ENCODE data around the gene ALK. TPM values are rescaled to one million over a fixed set of nuclear protein-coding genes. Genes with fewer than 3 reads are reported as not detected.

The ALK gene
- total RNA-seq, 2 donors from 2014 or later, result under 0.01 to 0.26 TPM

GRCh38 chr2:29874745-29875144 is 46.6 kb downstream of the ALK start:
- no peak for DNase-seq
- 58 to 73% methylated on average over 2 of the region's 2 CpGs for WGBS, 2 donors
- TF ChIP-seq POLR2A (IDR thresholded peaks at IDR 0.05), result no peak
- no peak for TF ChIP-seq CTCF (IDR thresholded peaks at IDR 0.05)
- Histone ChIP-seq H3K36me3 (replicated peaks in 1 of 2; ENCODE audit: insufficient read depth in 1 of 2, low read depth in 2 of 2) (no peaks in the 10 kb centered on the region), H3K27me3 (no peaks in the 10 kb centered on the region), H3K9me3 (no peaks in the 10 kb centered on the region), H3K4me1 (no peaks in the 10 kb centered on the region), H3K27ac (no peak overlapping the region), H3K4me3 (no peak overlapping the region)
- no peak for ATAC-seq
- intact Hi-C loops (cut with DNase I), result no loop called here

GRCh38 chr2:29872870-29873269 is 48.5 kb downstream of the ALK start:
- intact Hi-C loops (cut with DNase I), result no loop called here
- no peaks in the 10 kb centered on the region for H3K4me1 ChIP-seq
- no peaks in the 10 kb centered on the region for H3K36me3 ChIP-seq (replicated peaks in 1 of 2; ENCODE audit: insufficient read depth in 1 of 2, low read depth in 2 of 2)
- H3K4me3 ChIP-seq, result no peak overlapping the region
- no peak for TF ChIP-seq POLR2A (IDR thresholded peaks at IDR 0.05)
- no peak for TF ChIP-seq CTCF (IDR thresholded peaks at IDR 0.05)
- no peak for DNase-seq
- H3K27me3 ChIP-seq, result no peaks in the 10 kb centered on the region
- H3K9me3 ChIP-seq, result no peaks in the 10 kb centered on the region
- H3K27ac ChIP-seq, result no peak overlapping the region
- ATAC-seq, result no peak
- WGBS, 2 donors, result 73 to 80% methylated on average over 1 of the region's 1 CpG

GRCh38 chr2:29871541-29871940 is 49.8 kb downstream of the ALK start:
- TF ChIP-seq CTCF (IDR thresholded peaks at IDR 0.05) (no peak), POLR2A (IDR thresholded peaks at IDR 0.05) (no peak)

GRCh38 chr2:29865512-29865911 is 55.9 kb downstream of the ALK start:
- TF ChIP-seq POLR2A (IDR thresholded peaks at IDR 0.05) (no peak), CTCF (IDR thresholded peaks at IDR 0.05) (no peak)
- Histone ChIP-seq H3K4me1 (no peaks in the 10 kb centered on the region), H3K9me3 (no peaks in the 10 kb centered on the region), H3K36me3 (replicated peaks in 1 of 2; ENCODE audit: insufficient read depth in 1 of 2, low read depth in 2 of 2) (no peaks in the 10 kb centered on the region), H3K27ac (no peak overlapping the region), H3K4me3 (no peak overlapping the region), H3K27me3 (no peaks in the 10 kb centered on the region)
- ATAC-seq (no peak), DNase-seq (no peak)
- intact Hi-C loops (cut with DNase I), result no loop called here
- 86 to 92% methylated on average over 1 of the region's 1 CpG for WGBS, 2 donors

More at GRCh38 chr2:29871541-29871940, 49.8 kb downstream of the ALK start:
- Histone ChIP-seq H3K4me3 (no peak overlapping the region), H3K27me3 (no peaks in the 10 kb centered on the region), H3K9me3 (no peaks in the 10 kb centered on the region), H3K27ac (no peak overlapping the region), H3K4me1 (no peaks in the 10 kb centered on the region), H3K36me3 (replicated peaks in 1 of 2; ENCODE audit: insufficient read depth in 1 of 2, low read depth in 2 of 2) (no peaks in the 10 kb centered on the region)
- no peak for ATAC-seq
- DNase-seq, result no peak
- 66 to 74% methylated on average over 2 of the region's 2 CpGs for WGBS, 2 donors
- intact Hi-C loops (cut with DNase I), result no loop called here

GRCh38 chr2:29864988-29865387 is 56.4 kb downstream of the ALK start:
- intact Hi-C loops (cut with DNase I), result no loop called here
- Histone ChIP-seq H3K27ac (no peak overlapping the region), H3K27me3 (no peaks in the 10 kb centered on the region), H3K4me3 (no peak overlapping the region), H3K4me1 (no peaks in the 10 kb centered on the region), H3K9me3 (no peaks in the 10 kb centered on the region), H3K36me3 (replicated peaks in 1 of 2; ENCODE audit: insufficient read depth in 1 of 2, low read depth in 2 of 2) (no peaks in the 10 kb centered on the region)
- WGBS, 2 donors, result 0% methylated on average over 1 of the region's 1 CpG
- DNase-seq (no peak), ATAC-seq (no peak)
- TF ChIP-seq CTCF (IDR thresholded peaks at IDR 0.05), result no peak
- TF ChIP-seq POLR2A (IDR thresholded peaks at IDR 0.05), result no peak
